Thyroid gland (tissue), 4 donors: ENCODE data around the gene EML1. TPM values are rescaled to one million over a fixed set of nuclear protein-coding genes. Genes with fewer than 3 reads are reported as not detected.

Experiments
- DNase-seq, 2 donors: peaks; one replicate each; pipeline ENCODE4 v3.0.0-alpha.2; 2019
- H3K27ac ChIP-seq, 3 donors: fragments of 200-600 bp; sonication (generic); 1 replicate in 2 of 3; 2 replicates in 1 of 3; pipeline ENCODE4 v1.5.1; 2016 to 2019; ENCODE audit warnings: mild to moderate bottlenecking in 1 of 3, moderate library complexity in 1 of 3
- H3K27me3 ChIP-seq: fragments of 200-600 bp; sonication (generic); one replicate; pipeline ENCODE4 v1.5.1; 2019
- H3K36me3 ChIP-seq, 2 donors: fragments of 200-600 bp; sonication (generic); one replicate each; pipeline ENCODE4 v1.5.1; 2016 to 2019
- H3K4me1 ChIP-seq, 2 donors: fragments of 200-600 bp; sonication (generic); one replicate each; pipeline ENCODE4 v1.5.1; 2017 to 2019
- H3K4me3 ChIP-seq, 3 donors: fragments of 200-600 bp; sonication (generic); replicated peaks in 1 of 3; 1 replicate in 2 of 3; 2 replicates in 1 of 3; pipeline ENCODE4 v1.5.1; 2016; ENCODE audit warnings: mild to moderate bottlenecking in 1 of 3
- H3K9me3 ChIP-seq: fragments of 200-600 bp; sonication (generic); one replicate; pipeline ENCODE4 v1.5.1; 2017
- POLR2A ChIP-seq, 2 donors: fragments of 450-650 bp; IDR thresholded peaks; one replicate each; pipeline ENCODE4 v1.6.1; 2017; ENCODE audit warnings: antibody characterized with exemption in 2 of 2, mild to moderate bottlenecking in 2 of 2, moderate library complexity in 1 of 2
- WGBS, 2 donors: methylation state at CpG; one replicate each; pipeline ENCODE4 v1.1.5; 2017; 5-methylcytosine and 5-hydroxymethylcytosine counted together
- intact Hi-C: fragments of 100-400 bp; cut with DNase I; formaldehyde crosslinking; loops from one replicate; pipeline ENCODE4 v1.15.1; 2023
- total RNA-seq, 4 donors: library from RNA; depleted of rRNA; stranded (reverse); fragments of >200 nt; gene quantifications; one replicate each; pipeline ENCODE4 v1.2.3, GENCODE V29; 2016
- TF ChIP-seq, protein P1 (sequence below), 6 experiments: fragments of 200-600 bp in 3 of 6; fragments of 450-650 bp in 3 of 6; sonication (generic) in 3 of 6; IDR thresholded peaks; one replicate each; pipeline ENCODE4 v1.5.1; 2016 to 2019; ENCODE audit warnings: antibody characterized with exemption in 6 of 6, mild to moderate bottlenecking in 2 of 6, inconsistent platforms in 1 of 6, moderate library complexity in 1 of 6

Gene EML1
- total RNA-seq, 4 donors from 2014 or later, result 24.2 to 58.7 (median 37.9) TPM

DNA sequence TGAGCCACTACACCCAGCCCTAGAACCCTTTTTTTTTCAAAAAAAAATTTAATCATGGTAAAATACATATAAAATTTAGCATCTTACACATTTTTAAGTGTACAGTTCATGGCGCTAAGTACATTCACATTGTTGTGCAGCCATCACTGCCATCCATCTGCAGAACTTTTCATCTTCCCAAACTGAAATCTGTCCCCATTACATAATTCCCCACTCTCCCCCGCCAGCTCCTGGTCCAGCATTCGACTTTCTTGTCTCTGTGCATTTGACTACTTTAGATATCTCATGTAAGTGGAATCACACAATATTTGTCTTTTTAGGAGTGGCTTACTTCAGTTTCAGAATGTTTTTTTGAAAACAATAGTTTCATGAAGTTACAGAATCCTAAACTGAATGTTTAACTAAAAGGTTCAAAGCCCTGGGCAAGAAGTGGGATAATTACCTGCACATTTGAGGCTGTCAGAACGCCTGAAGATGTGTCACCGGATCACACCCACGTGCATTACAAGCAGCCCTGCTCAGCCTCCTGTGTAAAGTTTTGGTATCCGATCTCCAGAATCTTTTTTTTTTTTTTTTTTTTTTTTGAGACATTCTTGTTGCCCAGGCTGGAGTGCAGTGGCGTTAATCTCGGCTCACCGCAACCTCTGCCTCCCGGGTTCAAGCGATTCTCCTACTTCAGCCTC lies 12.7 kb downstream of the EML1 start:
- Histone ChIP-seq H3K36me3 (no peaks in the 10 kb centered on the region), H3K9me3 (no peaks in the 10 kb centered on the region), H3K4me3 (no peak overlapping the region), H3K27ac (no peak overlapping the region), H3K27me3 (no peaks in the 10 kb centered on the region), H3K4me1 (peaks cover 5 to 35% of the 10 kb centered on the region in 2 donors)
- 90 to 94% methylated on average over 12 of the region's 12 CpGs for WGBS, 2 donors
- DNase-seq, result no peak
- intact Hi-C loops, result no loop called here
- TF ChIP-seq, protein P1, sequence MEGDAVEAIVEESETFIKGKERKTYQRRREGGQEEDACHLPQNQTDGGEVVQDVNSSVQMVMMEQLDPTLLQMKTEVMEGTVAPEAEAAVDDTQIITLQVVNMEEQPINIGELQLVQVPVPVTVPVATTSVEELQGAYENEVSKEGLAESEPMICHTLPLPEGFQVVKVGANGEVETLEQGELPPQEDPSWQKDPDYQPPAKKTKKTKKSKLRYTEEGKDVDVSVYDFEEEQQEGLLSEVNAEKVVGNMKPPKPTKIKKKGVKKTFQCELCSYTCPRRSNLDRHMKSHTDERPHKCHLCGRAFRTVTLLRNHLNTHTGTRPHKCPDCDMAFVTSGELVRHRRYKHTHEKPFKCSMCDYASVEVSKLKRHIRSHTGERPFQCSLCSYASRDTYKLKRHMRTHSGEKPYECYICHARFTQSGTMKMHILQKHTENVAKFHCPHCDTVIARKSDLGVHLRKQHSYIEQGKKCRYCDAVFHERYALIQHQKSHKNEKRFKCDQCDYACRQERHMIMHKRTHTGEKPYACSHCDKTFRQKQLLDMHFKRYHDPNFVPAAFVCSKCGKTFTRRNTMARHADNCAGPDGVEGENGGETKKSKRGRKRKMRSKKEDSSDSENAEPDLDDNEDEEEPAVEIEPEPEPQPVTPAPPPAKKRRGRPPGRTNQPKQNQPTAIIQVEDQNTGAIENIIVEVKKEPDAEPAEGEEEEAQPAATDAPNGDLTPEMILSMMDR (IDR thresholded peaks at IDR 0.05), result no peak
- no peak for TF ChIP-seq POLR2A (IDR thresholded peaks at IDR 0.05)

DNA sequence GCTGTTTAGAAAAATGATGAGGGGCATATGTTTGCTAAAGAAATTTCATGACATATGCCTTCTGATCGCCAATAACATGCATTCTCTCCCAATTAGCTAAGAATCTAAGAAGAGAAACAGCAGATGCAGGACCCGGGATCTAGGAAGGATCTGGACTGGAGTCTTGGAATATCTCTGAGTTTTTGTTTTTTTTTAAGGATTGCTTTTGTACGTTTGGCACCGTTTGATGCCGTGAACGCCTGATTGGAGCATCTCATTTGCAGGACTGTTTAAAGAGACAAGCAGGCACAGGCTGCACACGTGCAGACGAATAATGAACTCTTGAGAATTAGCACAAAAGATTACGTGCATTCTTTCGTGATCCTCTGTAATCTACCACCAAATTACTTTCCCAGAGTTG lies 13.6 kb downstream of the EML1 start:
- whole genome bisulfite sequencing, 2 donors, result 76 to 80% methylated on average over 10 of the region's 10 CpGs
- H3K27me3 ChIP-seq, result no peaks in the 10 kb centered on the region
- TF ChIP-seq, protein P1 (IDR thresholded peaks at IDR 0.05), result no peak
- TF ChIP-seq POLR2A (IDR thresholded peaks at IDR 0.05), result no peak
- no peak overlapping the region for H3K27ac ChIP-seq
- H3K4me1 ChIP-seq, result peaks cover 5 to 35% of the 10 kb centered on the region in 2 donors
- intact Hi-C loops, result no loop called here
- no peak for DNase-seq
- no peaks in the 10 kb centered on the region for H3K36me3 ChIP-seq
- no peak overlapping the region for H3K4me3 ChIP-seq
- H3K9me3 ChIP-seq, result no peaks in the 10 kb centered on the region

DNA sequence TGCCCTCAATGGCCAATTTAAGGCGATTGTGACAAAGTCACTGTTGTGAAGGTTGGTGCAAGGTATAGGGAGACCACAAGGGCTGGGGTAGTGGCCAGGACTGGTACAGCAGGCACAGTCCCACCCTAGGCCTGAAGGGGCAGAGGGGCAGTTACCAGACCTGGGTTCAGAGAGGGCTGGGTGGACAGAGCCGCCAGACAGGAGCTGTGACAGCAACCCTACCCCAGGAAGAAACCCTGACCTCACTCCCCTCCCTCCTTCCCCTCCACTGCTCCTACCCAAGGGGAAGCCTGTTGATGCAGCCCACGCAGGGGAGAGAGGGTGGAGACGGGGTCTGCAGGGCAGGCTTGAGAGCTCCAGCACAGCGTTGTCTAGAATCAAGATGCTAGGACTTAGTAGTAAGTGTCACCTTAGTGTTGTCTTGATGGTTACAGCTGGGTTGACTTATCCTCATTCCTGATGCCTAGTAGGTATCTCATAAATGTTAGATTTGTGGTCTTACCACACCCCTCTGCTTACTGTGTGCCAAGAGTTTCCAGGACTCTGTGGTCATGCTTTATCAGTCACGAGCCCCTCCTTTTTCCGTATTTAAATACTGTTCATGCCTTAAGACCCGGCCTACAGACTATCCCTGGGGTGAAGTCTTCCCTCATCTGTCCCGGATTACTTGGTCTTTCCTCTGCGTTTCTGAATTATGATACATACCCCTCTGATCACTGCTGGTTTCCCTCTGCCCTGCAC lies 14.4 kb downstream of the EML1 start:
- intact Hi-C loops, result no loop called here
- H3K4me1 ChIP-seq, result peaks cover 5 to 35% of the 10 kb centered on the region in 2 donors
- H3K4me3 ChIP-seq, result no peak overlapping the region
- no peaks in the 10 kb centered on the region for H3K27me3 ChIP-seq
- TF ChIP-seq, protein P1 (IDR thresholded peaks at IDR 0.05), result no peak
- TF ChIP-seq POLR2A (IDR thresholded peaks at IDR 0.05), result no peak
- 72 to 84% methylated on average over 9 to 10 of the region's 10 CpGs for WGBS, 2 donors
- no peak overlapping the region for H3K27ac ChIP-seq
- no peaks in the 10 kb centered on the region for H3K9me3 ChIP-seq
- DNase-seq, result no peak
- no peaks in the 10 kb centered on the region for H3K36me3 ChIP-seq

DNA sequence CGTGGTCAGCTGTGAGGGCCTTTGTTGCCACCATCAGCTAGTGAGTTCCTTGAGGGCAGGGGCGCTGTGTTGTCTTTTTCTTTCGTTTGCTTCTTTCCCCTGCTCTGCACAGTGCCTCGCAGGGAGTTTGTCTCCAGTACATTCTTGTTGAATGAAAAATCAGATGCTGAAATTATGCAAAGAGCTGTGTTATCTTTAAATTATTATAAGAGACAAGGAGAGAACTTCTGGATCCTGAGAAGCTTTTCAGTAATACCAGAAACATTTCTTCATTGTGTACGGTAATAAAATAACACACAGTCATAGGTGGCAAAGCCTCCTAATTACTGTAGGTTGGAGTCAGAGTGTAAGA lies 14.9 kb downstream of the EML1 start:
- no peaks in the 10 kb centered on the region for H3K27me3 ChIP-seq
- H3K9me3 ChIP-seq, result no peaks in the 10 kb centered on the region
- TF ChIP-seq POLR2A (IDR thresholded peaks at IDR 0.05), result no peak
- TF ChIP-seq, protein P1 (IDR thresholded peaks at IDR 0.05), result no peak
- peaks cover 5 to 34% of the 10 kb centered on the region in 2 donors for H3K4me1 ChIP-seq
- 82 to 83% methylated on average over 5 of the region's 5 CpGs for WGBS, 2 donors
- no peak for DNase-seq
- no peak overlapping the region for H3K27ac ChIP-seq
- intact Hi-C loops, result no loop called here
- H3K36me3 ChIP-seq, result no peaks in the 10 kb centered on the region
- no peak overlapping the region for H3K4me3 ChIP-seq

DNA sequence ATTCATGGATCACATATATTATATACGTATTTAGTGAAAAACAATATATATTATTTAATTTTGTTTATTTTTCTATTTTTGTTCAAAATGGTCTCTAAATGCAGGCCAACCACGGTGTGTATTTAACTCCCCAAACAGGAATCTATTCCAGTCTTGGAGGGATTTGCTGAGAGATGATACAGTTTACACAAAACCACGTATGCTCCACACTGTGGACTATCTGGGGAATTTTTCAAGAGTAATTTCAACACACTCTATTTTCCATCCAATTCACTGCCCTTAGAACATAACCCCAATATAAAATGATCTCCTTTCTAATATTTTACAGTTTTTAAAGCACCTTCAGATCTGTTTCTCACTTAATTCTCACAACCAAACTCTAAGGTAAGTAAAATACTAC lies 15.3 kb downstream of the EML1 start:
- no peaks in the 10 kb centered on the region for H3K9me3 ChIP-seq
- intact Hi-C loops, result no loop called here
- no peak for TF ChIP-seq POLR2A (IDR thresholded peaks at IDR 0.05)
- TF ChIP-seq, protein P1 (IDR thresholded peaks at IDR 0.05), result no peak
- no peaks in the 10 kb centered on the region for H3K36me3 ChIP-seq
- H3K27me3 ChIP-seq, result no peaks in the 10 kb centered on the region
- H3K4me3 ChIP-seq, result no peak overlapping the region
- no peak for DNase-seq
- WGBS, 2 donors, result 67 to 72% methylated on average over 3 of the region's 3 CpGs
- H3K27ac ChIP-seq, result no peak overlapping the region
- peaks cover 5 to 30% of the 10 kb centered on the region in 2 donors for H3K4me1 ChIP-seq
